H1 (cell line): Measurements from ENCODE around the gene TMEM107. TPM values are rescaled to one million over a fixed set of nuclear protein-coding genes. Genes with fewer than 3 reads are reported as not detected.
"Not testable (repeated sequence)": the region's sequence is repeated elsewhere in the genome, so short reads cannot be mapped to it uniquely, and the experiment has no call there.

ENCODE experiments used
- CTCF ChIA-PET: fragments of 300-600 bp; sonication (Branson Sonifier 250); formaldehyde crosslinking; loops from one replicate; lab custom pipeline; 2021; ENCODE audit not compliant: partially characterized antibody; lab: Charles Lee
- POLR2A ChIA-PET: fragments of 300-600 bp; sonication (Branson Sonifier 250); formaldehyde crosslinking; loops from one replicate; lab custom pipeline; 2021; ENCODE audit warnings: inconsistent platforms; ENCODE audit not compliant: partially characterized antibody; lab: Charles Lee
- DNase-seq, 2 experiments: peaks; one replicate each; pipeline versions ENCODE4 v3.0.0 to v3.0.0-alpha.2; 2010 to 2022; ENCODE audit warnings: low spot score in 2 of 2, low read depth in 1 of 2, mixed read lengths in 1 of 2
- FAIRE-seq: peaks from 2 replicates; lab custom pipeline; 2011; peaks lifted over from hg19 to GRCh38; lab: Jason Lieb, UNC
- H2AFZ ChIP-seq: 2 replicates; pipeline ENCODE4 v1.8.1; 2012; ENCODE audit warnings: low read length, inconsistent platforms
- H2AK5ac ChIP-seq: 2 replicates; pipeline ENCODE4 v1.6.1; 2013; ENCODE audit warnings: low read depth, low read length
- H2BK120ac ChIP-seq: replicated peaks from 2 replicates; pipeline ENCODE3; 2013; ENCODE audit warnings: low read depth, low read length, inconsistent platforms
- H2BK12ac ChIP-seq: 2 replicates; pipeline ENCODE4 v1.6.1; 2013; ENCODE audit warnings: low read depth, low read length
- H2BK15ac ChIP-seq: 2 replicates; pipeline ENCODE4 v1.6.1; 2013; ENCODE audit warnings: low read length
- H2BK20ac ChIP-seq: 2 replicates; pipeline ENCODE4 v1.6.1; 2013; ENCODE audit warnings: low read length
- H2BK5ac ChIP-seq: 2 replicates; pipeline ENCODE4 v1.6.1; 2013; ENCODE audit warnings: low read depth, low read length
- H3K14ac ChIP-seq: 2 replicates; pipeline ENCODE4 v1.6.1; 2013; ENCODE audit warnings: inconsistent platforms; ENCODE audit not compliant: insufficient read length
- H3K18ac ChIP-seq: 2 replicates; pipeline ENCODE4 v1.6.1; 2013; ENCODE audit warnings: low read length; ENCODE audit errors: extremely low read depth
- H3K23ac ChIP-seq: 2 replicates; pipeline ENCODE4 v1.6.1; 2013; ENCODE audit warnings: inconsistent platforms; ENCODE audit not compliant: insufficient read length
- H3K23me2 ChIP-seq: 2 replicates; pipeline ENCODE4 v1.6.1; 2013; ENCODE audit warnings: low read depth, low read length
- H3K27ac ChIP-seq: 2 replicates; pipeline ENCODE4 v1.6.1; 2011; ENCODE audit warnings: low read depth, low read length, inconsistent platforms
- H3K27me3 ChIP-seq, 4 experiments: replicated peaks in 1 of 4; 1 replicate in 1 of 4; 2 replicates in 3 of 4; pipeline versions ENCODE4 v1.6.1 to v1.8.1; 2011 to 2013; ENCODE audit warnings: low read length in 3 of 4, mild to moderate bottlenecking in 3 of 4, inconsistent platforms in 2 of 4, mixed read lengths in 2 of 4, moderate library complexity in 1 of 4; ENCODE audit not compliant: control insufficient read depth in 3 of 4, insufficient read depth in 3 of 4; ENCODE audit errors: extremely low read depth in 1 of 4
- H3K36me3 ChIP-seq, 4 experiments: 2 replicates each; pipeline versions ENCODE4 v1.6.1 to v1.8.1; 2011 to 2013; ENCODE audit warnings: mild to moderate bottlenecking in 4 of 4, low read length in 3 of 4, moderate library complexity in 2 of 4, control low read depth in 1 of 4, inconsistent platforms in 1 of 4; ENCODE audit not compliant: insufficient read depth in 4 of 4, control insufficient read depth in 2 of 4
- H3K4ac ChIP-seq: replicated peaks from 2 replicates; pipeline ENCODE3; 2013; ENCODE audit warnings: low read length, low read depth, mixed read lengths, inconsistent platforms; ENCODE audit not compliant: insufficient read length
- H3K4me1 ChIP-seq, 4 experiments: replicated peaks in 1 of 4; 1 replicate in 1 of 4; 2 replicates in 3 of 4; pipeline versions ENCODE4 v1.6.1 to v1.8.1; 2011 to 2013; ENCODE audit warnings: low read length in 3 of 4, inconsistent platforms in 2 of 4, mixed read lengths in 1 of 4; ENCODE audit not compliant: insufficient read depth in 4 of 4, control insufficient read depth in 3 of 4
- H3K4me2 ChIP-seq, 2 experiments: 2 replicates each; pipeline versions ENCODE4 v1.6.1 to v1.8.1; 2011 to 2013; ENCODE audit warnings: low read depth in 2 of 2, low read length in 2 of 2, control low read depth in 1 of 2, inconsistent platforms in 1 of 2, mild to moderate bottlenecking in 1 of 2; ENCODE audit not compliant: insufficient read depth in 1 of 2
- H3K4me3 ChIP-seq, 4 experiments: fragments of 200-600, 300-600 bp in 1 of 4; sonication (generic), shearing (Covaris generic), sonication (Bioruptor Twin) in 1 of 4; 2 replicates each; pipeline versions ENCODE4 v1.5.1 to v1.8.1; 2011 to 2016; ENCODE audit warnings: low read length in 4 of 4, low read depth in 3 of 4, control low read depth in 2 of 4, inconsistent platforms in 2 of 4, mild to moderate bottlenecking in 2 of 4, mixed read lengths in 1 of 4, moderate library complexity in 1 of 4; ENCODE audit not compliant: insufficient read depth in 2 of 4; ENCODE audit errors: extremely low read depth in 1 of 4
- H3K56ac ChIP-seq: replicated peaks from 2 replicates; pipeline ENCODE3; 2013; ENCODE audit warnings: low read depth, mild to moderate bottlenecking, mixed read lengths, low read length, inconsistent platforms; ENCODE audit not compliant: insufficient read length
- H3K79me1 ChIP-seq: 2 replicates; pipeline ENCODE4 v1.6.1; 2013; ENCODE audit warnings: low read depth, low read length, control low read depth
- H3K79me2 ChIP-seq, 2 experiments: 2 replicates each; pipeline versions ENCODE4 v1.6.1 to v1.8.1; 2012 to 2013; ENCODE audit warnings: low read length in 2 of 2, mild to moderate bottlenecking in 2 of 2, inconsistent platforms in 1 of 2; ENCODE audit not compliant: insufficient read depth in 2 of 2, control insufficient read depth in 1 of 2
- H3K9ac ChIP-seq, 4 experiments: replicated peaks in 1 of 4; 1 replicate in 1 of 4; 2 replicates in 3 of 4; pipeline versions ENCODE4 v1.6.1 to v1.8.1; 2011 to 2013; ENCODE audit warnings: low read depth in 3 of 4, low read length in 3 of 4, control low read depth in 2 of 4, mild to moderate bottlenecking in 2 of 4, moderate library complexity in 2 of 4, inconsistent platforms in 1 of 4; ENCODE audit errors: extremely low read depth in 1 of 4
- H3K9me3 ChIP-seq, 2 experiments: 2 replicates each; pipeline versions ENCODE4 v1.6.1 to v1.8.1; 2012 to 2013; ENCODE audit warnings: mild to moderate bottlenecking in 2 of 2, moderate library complexity in 2 of 2, control low read depth in 1 of 2, inconsistent platforms in 1 of 2, low read depth in 1 of 2, low read length in 1 of 2, mixed read lengths in 1 of 2; ENCODE audit not compliant: insufficient read depth in 2 of 2
- H4K20me1 ChIP-seq, 2 experiments: replicated peaks in 1 of 2; 2 replicates each; pipeline versions ENCODE3 to v1.8.1; 2011 to 2013; ENCODE audit warnings: inconsistent platforms in 2 of 2, low read length in 2 of 2, mild to moderate bottlenecking in 1 of 2; ENCODE audit not compliant: insufficient read depth in 2 of 2, control insufficient read depth in 1 of 2
- H4K5ac ChIP-seq: 2 replicates; pipeline ENCODE4 v1.6.1; 2013; ENCODE audit warnings: low read length, low read depth, mixed read lengths, inconsistent platforms; ENCODE audit not compliant: insufficient read length
- H4K8ac ChIP-seq: 2 replicates; pipeline ENCODE4 v1.8.0; 2013; ENCODE audit warnings: mild to moderate bottlenecking, moderate library complexity, low read length, inconsistent platforms; ENCODE audit not compliant: insufficient read depth; ENCODE audit errors: extremely low read depth
- H4K91ac ChIP-seq: replicated peaks from 2 replicates; pipeline ENCODE3; 2013; ENCODE audit warnings: low read length, mixed read lengths, inconsistent platforms; ENCODE audit not compliant: insufficient read length
- TBP ChIP-seq: IDR thresholded peaks from 2 replicates; pipeline ENCODE4 v1.6.1; 2011; ENCODE audit warnings: low read depth, low read length, improper control_type of control experiment
- WGBS, 2 experiments: shearing (Covaris generic) in 1 of 2; methylation state at CpG; one replicate each; pipeline versions ENCODE4 v1.1.6 to v1.1.7; 2013 to 2015; ENCODE audit warnings: low lambda C conversion rate in 2 of 2, mixed read lengths in 2 of 2, inconsistent platforms in 1 of 2, low coverage in 1 of 2, missing lambda C conversion rate in 1 of 2; ENCODE audit not compliant: insufficient replicate concordance in 2 of 2, insufficient coverage in 1 of 2, insufficient read length in 1 of 2; ENCODE audit errors: extremely low coverage in 1 of 2, missing lambda C conversion rate in 1 of 2; 5-methylcytosine and 5-hydroxymethylcytosine counted together
- polyA plus RNA-seq, 7 experiments: library from polyadenylated mRNA; depleted of rRNA in 3 of 7; stranded (reverse) in 5 of 7; unstranded in 2 of 7; fragments of >200 nt in 5 of 7; fragments of 200-250 nt in 2 of 7; gene quantifications; 1 replicate in 5 of 7; 2 replicates in 1 of 7; 4 replicates in 1 of 7; pipeline versions ENCODE4 v1.2.1 to v1.2.3, GENCODE V29; 2011 to 2013; ENCODE audit warnings: missing spikeins in 2 of 7, mixed read lengths in 2 of 7
- total RNA-seq: library from RNA; stranded (reverse); fragmentation: NEBNext Ultra II Directional; extraction: Animal tissue kit (Norgen Biotek cat#: 25700); gene quantifications from 2 replicates; pipeline ENCODE4 v1.2.1, GENCODE V29; 2021

The TMEM107 gene
- total and polyA plus RNA-seq, 2 of the 8 experiments (the other 6 are each of a cell fraction or from before 2014, with no cell fraction given) = 17.3 to 21.5 TPM

- H3K9me3 ChIP-seq, H2AFZ ChIP-seq, H3K23me2 ChIP-seq, H3K27ac ChIP-seq, FAIRE-seq, H4K8ac ChIP-seq, H2BK15ac ChIP-seq, H2BK5ac ChIP-seq, H3K4me1 ChIP-seq, H3K4me2 ChIP-seq, H3K27me3 ChIP-seq, H2BK20ac ChIP-seq, H4K20me1 ChIP-seq, H3K23ac ChIP-seq, H3K9ac ChIP-seq, H2AK5ac ChIP-seq, H2BK120ac ChIP-seq, H3K4ac ChIP-seq, H4K91ac ChIP-seq, H3K18ac ChIP-seq, H3K4me3 ChIP-seq, H2BK12ac ChIP-seq, H3K56ac ChIP-seq, DNase-seq, H3K79me1 ChIP-seq, H3K36me3 ChIP-seq, H4K5ac ChIP-seq, H3K14ac ChIP-seq: not testable (repeated sequence)
- TF ChIP-seq TBP = peak; percentile 34; the same call in 1 of the 2 replicates
- peaks cover 3 to 11% of the 10 kb centered on the region in 2 experiments for H3K79me2 ChIP-seq
- 86% methylated on average over 15 of the region's 15 CpGs; no CpG with 5 or more reads in 1 of the 2 experiments for WGBS, 2 experiments
- CTCF ChIA-PET = interaction anchor here (2.7 kb wide), 1 partner anchor 14 kb away, joined by 7 read pairs; no protein-coding TSS in a partner anchor
- POLR2A ChIA-PET = interaction anchor here (1.0 to 19.6 kb wide), 6 partner anchors 8 to 60 kb away, joined by 3 to 373 read pairs (median 4); partner anchors contain the start of genes BORCS6 and PFAS
These were observed 37.8 kb upstream of the TMEM107 start for GRCh38 chr17:8214000-8214399.
